Stimulated activated CD4-positive, alpha-beta T cell treated with anti-CD3 and anti-CD28 coated beads, Interleukin-1b, Interleukin-23, amount 100 ng/mL, for 4 hours (primary cell): ENCODE measurements around the gene ATXN2.
"Not testable (repeated sequence)": the region's sequence is repeated elsewhere in the genome, so short reads cannot be mapped to it uniquely, and the experiment has no call there.

Experiments
- DNase-seq, 2 donors: peaks; one replicate each; pipeline ENCODE4 v3.0.0-alpha.2; 2020; ENCODE audit warnings: low read depth in 2 of 2

Gene ATXN2

GRCh38 chr12:111405149-111405858 lies 193.8 kb downstream of the ATXN2 start:
- peak; percentile 99 to 100 for DNase-seq

- DNase-seq, result peak; percentile 67 to 83
Measured at GRCh38 chr12:111404362-111405148, 194.6 kb downstream of the ATXN2 start.

GRCh38 chr12:111402490-111402824 lies 196.7 kb downstream of the ATXN2 start:
- not testable (repeated sequence) for DNase-seq
